Panc1 (cell line): ENCODE results near the gene TULP1. TPM values are rescaled to one million over a fixed set of nuclear protein-coding genes. Genes with fewer than 3 reads are reported as not detected.

ENCODE experiments used
- ATAC-seq: fragments of 200-7000 bp; cut with Tn5 transposase; 2 replicates; pipeline ENCODE4 v1.9.1; 2020; ENCODE audit warnings: mild to moderate bottlenecking, moderate library complexity
- BruUV-seq: library from RNA; stranded (reverse); fragments of 400-500 nt; replicated peaks from 2 replicates; lab custom pipeline; 2021; lab: Mats Ljungman, UMichigan
- CTCF ChIA-PET: fragments of 300-600 bp; sonication (Branson Sonifier 250); formaldehyde crosslinking; loops from one replicate; lab custom pipeline; 2022; ENCODE audit warnings: antibody characterized with exemption; lab: Charles Lee
- POLR2A ChIA-PET: fragments of 300-600 bp; sonication (Branson Sonifier 250); formaldehyde crosslinking; loops from one replicate; lab custom pipeline; 2022; ENCODE audit warnings: antibody characterized with exemption; lab: Charles Lee
- DNase-seq: peaks from one replicate; pipeline ENCODE4 v3.0.0-alpha.2; 2010; ENCODE audit warnings: low read depth, low spot score
- H3K27ac ChIP-seq: 2 replicates; pipeline ENCODE4 v1.5.1; 2011; ENCODE audit warnings: mild to moderate bottlenecking, low read length, inconsistent platforms
- H3K27me3 ChIP-seq: fragments of 200-500 bp; sonication (Bioruptor generic); 2 replicates; pipeline ENCODE4 v1.6.0; 2014; ENCODE audit warnings: low read length, inconsistent platforms; ENCODE audit not compliant: control insufficient read depth, insufficient read depth
- H3K36me3 ChIP-seq: fragments of 200-500 bp; sonication (Bioruptor generic); 2 replicates; pipeline ENCODE4 v1.5.1; 2014; ENCODE audit warnings: inconsistent platforms, mild to moderate bottlenecking, low read length, moderate library complexity; ENCODE audit not compliant: control insufficient read depth, insufficient read depth
- H3K4me1 ChIP-seq: 2 replicates; pipeline ENCODE4 v1.5.1; 2011; ENCODE audit warnings: inconsistent platforms, mild to moderate bottlenecking, low read length, moderate library complexity; ENCODE audit not compliant: control insufficient read depth, insufficient read depth
- H3K4me3 ChIP-seq, 2 experiments: 2 replicates each; pipeline ENCODE4 v1.5.1; 2011 to 2012; ENCODE audit warnings: low read depth in 2 of 2, low read length in 2 of 2, mild to moderate bottlenecking in 2 of 2, inconsistent platforms in 1 of 2, moderate library complexity in 1 of 2
- H3K9me3 ChIP-seq: fragments of 200-500 bp; sonication (Bioruptor generic); 2 replicates; pipeline ENCODE4 v1.5.1; 2014; ENCODE audit warnings: low read depth, mild to moderate bottlenecking, inconsistent platforms, low read length, moderate library complexity; ENCODE audit not compliant: control insufficient read depth, insufficient read depth
- POLR2AphosphoS5 ChIP-seq: IDR thresholded peaks from 2 replicates; pipeline ENCODE4 v1.6.1; 2012; ENCODE audit warnings: mild to moderate bottlenecking, low read depth, low read length, moderate library complexity
- SIN3A ChIP-seq: IDR thresholded peaks from 2 replicates; pipeline ENCODE4 v1.6.1; 2012; ENCODE audit warnings: low read depth, mild to moderate bottlenecking, low read length, moderate library complexity, borderline replicate concordance; ENCODE audit not compliant: insufficient read depth
- TCF7L2 ChIP-seq: IDR thresholded peaks from 2 replicates; pipeline ENCODE4 v1.6.1; 2011; ENCODE audit warnings: mild to moderate bottlenecking, low read depth, low read length, inconsistent platforms
- in situ Hi-C: cut with HindIII; loops from 2 replicates; pipeline ENCODE4 v1.10.0; 2016; ENCODE audit warnings: low sequenced_read_pairs, low pct_unique_long_range_greater_than_20kb
- intact Hi-C: fragments of 100-400 bp; cut with micrococcal nuclease; formaldehyde crosslinking; loops from one replicate; pipeline ENCODE4 v1.10.0; 2022; ENCODE audit not compliant: unreplicated experiment
- total RNA-seq: library from RNA; stranded (reverse); gene quantifications from one replicate; pipeline ENCODE4 v1.2.1, GENCODE V29; 2021; ENCODE audit not compliant: unreplicated experiment
- TF ChIP-seq, protein P1 (sequence below), 2 experiments: IDR thresholded peaks; 2 replicates each; pipeline ENCODE4 v1.6.1; 2011 to 2012; ENCODE audit warnings: low read depth in 2 of 2, control low read depth in 1 of 2, low read length in 1 of 2, mild to moderate bottlenecking in 1 of 2, moderate library complexity in 1 of 2; ENCODE audit not compliant: insufficient read depth in 1 of 2
- TF ChIP-seq, protein P2 (sequence below): fragments of 450-650 bp; IDR thresholded peaks from 2 replicates; pipeline ENCODE4 v1.5.1; 2017; ENCODE audit warnings: mild to moderate bottlenecking

TULP1 gene
- total RNA-seq, 1 experiment from 2014 or later: not detected

DNA sequence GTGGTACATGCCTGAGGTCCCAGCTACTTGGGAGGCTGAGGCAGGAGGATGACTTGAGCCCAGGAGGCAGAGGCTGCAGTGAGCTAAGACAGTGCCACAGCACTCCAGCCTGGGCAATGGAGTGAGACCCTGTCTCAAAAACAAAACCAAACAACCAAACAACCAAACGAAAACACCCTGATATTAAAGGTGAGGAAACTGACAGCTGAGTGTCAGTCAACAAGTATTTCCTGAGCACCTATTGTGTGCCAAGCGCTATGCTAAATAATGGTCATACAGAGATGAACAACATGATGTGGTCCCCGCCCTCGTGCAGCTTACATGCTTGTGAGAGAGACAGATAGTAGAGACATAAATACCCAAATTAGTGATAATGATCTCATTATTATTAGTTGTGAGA, 1.9 kb upstream of the TULP1 start:
- Histone ChIP-seq H3K36me3 (no peaks in the 10 kb centered on the region), H3K27me3 (no peaks in the 10 kb centered on the region), H3K4me3 (no peak overlapping the region), H3K9me3 (no peaks in the 10 kb centered on the region), H3K27ac (no peak overlapping the region), H3K4me1 (no peaks in the 10 kb centered on the region)
- no peak for TF ChIP-seq SIN3A
- TF ChIP-seq, protein P1, sequence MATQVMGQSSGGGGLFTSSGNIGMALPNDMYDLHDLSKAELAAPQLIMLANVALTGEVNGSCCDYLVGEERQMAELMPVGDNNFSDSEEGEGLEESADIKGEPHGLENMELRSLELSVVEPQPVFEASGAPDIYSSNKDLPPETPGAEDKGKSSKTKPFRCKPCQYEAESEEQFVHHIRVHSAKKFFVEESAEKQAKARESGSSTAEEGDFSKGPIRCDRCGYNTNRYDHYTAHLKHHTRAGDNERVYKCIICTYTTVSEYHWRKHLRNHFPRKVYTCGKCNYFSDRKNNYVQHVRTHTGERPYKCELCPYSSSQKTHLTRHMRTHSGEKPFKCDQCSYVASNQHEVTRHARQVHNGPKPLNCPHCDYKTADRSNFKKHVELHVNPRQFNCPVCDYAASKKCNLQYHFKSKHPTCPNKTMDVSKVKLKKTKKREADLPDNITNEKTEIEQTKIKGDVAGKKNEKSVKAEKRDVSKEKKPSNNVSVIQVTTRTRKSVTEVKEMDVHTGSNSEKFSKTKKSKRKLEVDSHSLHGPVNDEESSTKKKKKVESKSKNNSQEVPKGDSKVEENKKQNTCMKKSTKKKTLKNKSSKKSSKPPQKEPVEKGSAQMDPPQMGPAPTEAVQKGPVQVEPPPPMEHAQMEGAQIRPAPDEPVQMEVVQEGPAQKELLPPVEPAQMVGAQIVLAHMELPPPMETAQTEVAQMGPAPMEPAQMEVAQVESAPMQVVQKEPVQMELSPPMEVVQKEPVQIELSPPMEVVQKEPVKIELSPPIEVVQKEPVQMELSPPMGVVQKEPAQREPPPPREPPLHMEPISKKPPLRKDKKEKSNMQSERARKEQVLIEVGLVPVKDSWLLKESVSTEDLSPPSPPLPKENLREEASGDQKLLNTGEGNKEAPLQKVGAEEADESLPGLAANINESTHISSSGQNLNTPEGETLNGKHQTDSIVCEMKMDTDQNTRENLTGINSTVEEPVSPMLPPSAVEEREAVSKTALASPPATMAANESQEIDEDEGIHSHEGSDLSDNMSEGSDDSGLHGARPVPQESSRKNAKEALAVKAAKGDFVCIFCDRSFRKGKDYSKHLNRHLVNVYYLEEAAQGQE (IDR thresholded peaks at IDR 0.05; ENCODE audit: insufficient read depth in 1 of 2, low read depth in 2 of 2, low read length in 1 of 2): no peak
- TF ChIP-seq TCF7L2: no peak
- TF ChIP-seq POLR2AphosphoS5: no peak
- TF ChIP-seq, protein P2, sequence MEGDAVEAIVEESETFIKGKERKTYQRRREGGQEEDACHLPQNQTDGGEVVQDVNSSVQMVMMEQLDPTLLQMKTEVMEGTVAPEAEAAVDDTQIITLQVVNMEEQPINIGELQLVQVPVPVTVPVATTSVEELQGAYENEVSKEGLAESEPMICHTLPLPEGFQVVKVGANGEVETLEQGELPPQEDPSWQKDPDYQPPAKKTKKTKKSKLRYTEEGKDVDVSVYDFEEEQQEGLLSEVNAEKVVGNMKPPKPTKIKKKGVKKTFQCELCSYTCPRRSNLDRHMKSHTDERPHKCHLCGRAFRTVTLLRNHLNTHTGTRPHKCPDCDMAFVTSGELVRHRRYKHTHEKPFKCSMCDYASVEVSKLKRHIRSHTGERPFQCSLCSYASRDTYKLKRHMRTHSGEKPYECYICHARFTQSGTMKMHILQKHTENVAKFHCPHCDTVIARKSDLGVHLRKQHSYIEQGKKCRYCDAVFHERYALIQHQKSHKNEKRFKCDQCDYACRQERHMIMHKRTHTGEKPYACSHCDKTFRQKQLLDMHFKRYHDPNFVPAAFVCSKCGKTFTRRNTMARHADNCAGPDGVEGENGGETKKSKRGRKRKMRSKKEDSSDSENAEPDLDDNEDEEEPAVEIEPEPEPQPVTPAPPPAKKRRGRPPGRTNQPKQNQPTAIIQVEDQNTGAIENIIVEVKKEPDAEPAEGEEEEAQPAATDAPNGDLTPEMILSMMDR: no peak
- ChIA-PET POLR2A (no interaction called here), CTCF (interaction anchor here (0.6 kb wide), 1 partner anchor 8 kb away, joined by 6 read pairs; no protein-coding TSS in a partner anchor)
- no peak for DNase-seq
- no peak for ATAC-seq
- no TSS peak for BruUV-seq
- intact Hi-C loops: no loop called here
- in situ Hi-C loops: no loop called here

DNA sequence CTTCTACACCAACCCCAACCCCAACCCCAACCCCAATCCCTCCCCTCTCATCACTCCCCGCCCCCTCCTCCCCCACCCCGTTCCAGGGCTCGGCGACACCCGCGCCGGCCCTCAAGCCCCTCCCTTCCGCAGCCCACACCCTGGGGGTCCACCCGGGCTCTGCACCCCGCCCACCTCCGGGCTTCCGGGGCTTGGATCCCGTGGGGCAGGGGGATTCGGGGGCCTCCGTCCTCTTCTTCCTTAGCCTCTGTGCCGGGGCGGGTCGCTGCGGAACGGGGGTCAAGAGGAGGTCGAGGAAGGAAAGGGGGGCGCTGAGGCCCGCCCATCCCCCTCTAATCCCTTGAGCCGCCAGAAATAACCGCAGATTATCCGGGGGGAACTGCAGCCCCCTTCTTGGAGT, 690 bp downstream of the TULP1 start:
- Histone ChIP-seq H3K4me3 (no peak overlapping the region), H3K36me3 (no peaks in the 10 kb centered on the region), H3K27ac (no peak overlapping the region), H3K4me1 (no peaks in the 10 kb centered on the region), H3K27me3 (no peaks in the 10 kb centered on the region), H3K9me3 (no peaks in the 10 kb centered on the region)
- DNase-seq: no peak
- TF ChIP-seq, protein P2: no peak
- TF ChIP-seq, protein P1 (IDR thresholded peaks at IDR 0.05; ENCODE audit: insufficient read depth in 1 of 2, low read depth in 2 of 2, low read length in 1 of 2): no peak
- TF ChIP-seq TCF7L2 (no peak), SIN3A (no peak), POLR2AphosphoS5 (no peak)
- in situ Hi-C loops: no loop called here
- ATAC-seq: no peak
- BruUV-seq: no TSS peak
- ChIA-PET CTCF (no interaction called here), POLR2A (no interaction called here)
- intact Hi-C loops: no loop called here
